Tibial nerve (tissue), 4 donors: ENCODE results near the gene UGT1A7.

Experiments
- EP300 ChIP-seq, 2 donors: sonication (generic); formaldehyde crosslinking; IDR thresholded peaks; one replicate each; pipeline ENCODE4 v1.6.1; 2017; ENCODE audit warnings: antibody characterized with exemption in 2 of 2, mild to moderate bottlenecking in 1 of 2
- TF ChIP-seq, protein P1 (sequence below), 5 experiments: fragments of 200-600 bp in 3 of 5; fragments of 450-650 bp in 2 of 5; sonication (generic) in 3 of 5; IDR thresholded peaks; one replicate each; pipeline ENCODE4 v1.5.1; 2016 to 2019; ENCODE audit warnings: antibody characterized with exemption in 5 of 5, mild to moderate bottlenecking in 3 of 5, moderate library complexity in 2 of 5

DNA sequence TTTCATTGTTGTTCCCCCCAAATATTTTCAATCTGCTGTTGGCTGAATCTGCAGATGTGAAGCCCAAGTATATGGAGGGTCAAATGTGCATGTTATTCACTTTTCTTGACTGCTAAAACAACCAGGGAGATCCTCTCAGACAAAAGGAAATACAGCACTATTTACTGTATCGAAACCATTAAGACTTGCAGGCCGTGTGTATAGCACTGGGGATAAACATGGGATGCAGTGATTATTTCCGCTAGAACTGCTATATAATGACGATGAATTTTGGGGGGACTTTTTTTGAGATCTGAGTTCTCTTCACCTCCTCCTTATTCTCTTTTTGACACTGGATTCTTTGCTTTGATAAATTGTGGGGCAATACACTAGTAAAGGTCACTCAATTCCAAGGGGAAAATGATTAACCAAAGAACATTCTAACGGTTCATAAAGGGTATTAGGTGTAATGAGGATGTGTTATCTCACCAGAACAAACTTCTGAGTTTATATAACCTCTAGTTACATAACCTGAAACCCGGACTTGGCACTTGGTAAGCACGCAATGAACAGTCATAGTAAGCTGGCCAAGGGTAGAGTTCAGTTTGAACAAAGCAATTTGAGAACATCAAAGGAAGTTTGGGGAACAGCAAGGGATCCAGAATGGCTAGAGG, 74.9 kb downstream of the UGT1A7 start:
- TF ChIP-seq, protein P1, sequence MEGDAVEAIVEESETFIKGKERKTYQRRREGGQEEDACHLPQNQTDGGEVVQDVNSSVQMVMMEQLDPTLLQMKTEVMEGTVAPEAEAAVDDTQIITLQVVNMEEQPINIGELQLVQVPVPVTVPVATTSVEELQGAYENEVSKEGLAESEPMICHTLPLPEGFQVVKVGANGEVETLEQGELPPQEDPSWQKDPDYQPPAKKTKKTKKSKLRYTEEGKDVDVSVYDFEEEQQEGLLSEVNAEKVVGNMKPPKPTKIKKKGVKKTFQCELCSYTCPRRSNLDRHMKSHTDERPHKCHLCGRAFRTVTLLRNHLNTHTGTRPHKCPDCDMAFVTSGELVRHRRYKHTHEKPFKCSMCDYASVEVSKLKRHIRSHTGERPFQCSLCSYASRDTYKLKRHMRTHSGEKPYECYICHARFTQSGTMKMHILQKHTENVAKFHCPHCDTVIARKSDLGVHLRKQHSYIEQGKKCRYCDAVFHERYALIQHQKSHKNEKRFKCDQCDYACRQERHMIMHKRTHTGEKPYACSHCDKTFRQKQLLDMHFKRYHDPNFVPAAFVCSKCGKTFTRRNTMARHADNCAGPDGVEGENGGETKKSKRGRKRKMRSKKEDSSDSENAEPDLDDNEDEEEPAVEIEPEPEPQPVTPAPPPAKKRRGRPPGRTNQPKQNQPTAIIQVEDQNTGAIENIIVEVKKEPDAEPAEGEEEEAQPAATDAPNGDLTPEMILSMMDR (IDR thresholded peaks at IDR 0.05), result no peak
- no peak for TF ChIP-seq EP300 (IDR thresholded peaks at IDR 0.05)
